Myometrial cell (primary cell): ENCODE data around the gene BOD1L2. TPM values are rescaled to one million over a fixed set of nuclear protein-coding genes. Genes with fewer than 3 reads are reported as not detected.

Source experiments
- total RNA-seq: library from RNA; depleted of rRNA; stranded (reverse); fragments of >200 nt; gene quantifications from 2 replicates; pipeline ENCODE4 v1.2.3, GENCODE V29; 2015

BOD1L2 gene
- not detected in 2 replicates for total RNA-seq

DNA sequence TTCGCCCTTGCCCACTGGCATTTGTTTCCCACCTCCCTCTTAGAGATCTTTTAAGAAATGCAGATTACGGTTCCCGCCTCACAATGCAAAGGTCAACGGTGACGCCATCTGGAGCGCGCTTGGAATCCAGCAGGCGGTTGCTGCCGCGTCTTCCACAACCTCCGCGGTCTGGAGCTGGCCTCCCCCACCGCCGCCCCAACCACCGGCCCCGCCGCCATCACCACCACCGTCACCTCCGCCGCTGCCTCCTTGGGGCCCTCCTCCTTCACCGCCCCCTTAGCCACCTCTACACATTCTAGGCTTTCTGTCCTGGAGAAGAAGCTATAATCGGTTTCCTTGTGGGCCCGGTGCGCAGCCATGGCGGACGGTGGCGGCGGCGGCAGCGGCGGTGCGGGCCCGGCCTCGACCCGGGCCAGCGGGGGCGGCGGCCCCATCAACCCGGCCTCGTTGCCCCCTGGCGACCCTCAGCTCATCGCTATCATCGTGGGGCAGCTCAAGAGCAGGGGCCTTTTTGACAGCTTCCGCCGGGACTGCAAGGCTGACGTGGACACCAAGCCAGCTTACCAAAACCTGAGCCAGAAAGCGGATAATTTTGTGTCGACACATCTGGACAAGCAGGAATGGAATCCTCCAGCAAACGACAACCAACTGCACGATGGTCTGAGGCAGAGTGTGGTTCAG is at the start of gene BOD1L2:
BOD1L2 (plus strand) TSS at position 132 of the 681 bp plus-strand sequence; CDS start at position 358, 226 bp downstream.

Other genes starting within 250 kb of the BOD1L2 start
- not detected in 2 replicates for gene ST8SIA3, start 205.5 kb downstream of the BOD1L2 start, total RNA-seq